H54 (cell line): ENCODE results near the gene SHMT1.
"Not testable (repeated sequence)": the region's sequence is repeated elsewhere in the genome, so short reads cannot be mapped to it uniquely, and the experiment has no call there.

Source experiments
- DNase-seq: peaks from one replicate; pipeline ENCODE4 v3.0.0; 2011; ENCODE audit warnings: low spot score, mixed read lengths; ENCODE audit not compliant: insufficient read length
- FAIRE-seq: peaks from 3 replicates; lab custom pipeline; 2011; peaks lifted over from hg19 to GRCh38; lab: Jason Lieb, UNC
- POLR2A ChIP-seq: IDR thresholded peaks from 2 replicates; pipeline ENCODE4 v1.6.1; 2011; ENCODE audit warnings: low read depth, mild to moderate bottlenecking, low read length

The SHMT1 gene

GRCh38 chr17:18382441-18383078 is 19.2 kb upstream of the SHMT1 start:
- FAIRE-seq, result no peak

GRCh38 chr17:18381953-18382245 is 18.5 kb upstream of the SHMT1 start:
- DNase-seq (no peak), FAIRE-seq (no peak)
- TF ChIP-seq POLR2A, result no peak

More at GRCh38 chr17:18382441-18383078, 19.2 kb upstream of the SHMT1 start:
- no peak for DNase-seq
- TF ChIP-seq POLR2A, result no peak

GRCh38 chr17:18381158-18381952 is 18.0 kb upstream of the SHMT1 start:
- DNase-seq (no peak), FAIRE-seq (no peak)
- no peak for TF ChIP-seq POLR2A

GRCh38 chr17:18380471-18381157 is 17.3 kb upstream of the SHMT1 start:
- FAIRE-seq, result no peak

GRCh38 chr17:18379246-18380146 is 16.1 kb upstream of the SHMT1 start:
- no peak for FAIRE-seq
- no peak for DNase-seq
- no peak for TF ChIP-seq POLR2A

More at GRCh38 chr17:18380471-18381157, 17.3 kb upstream of the SHMT1 start:
- no peak for DNase-seq
- TF ChIP-seq POLR2A, result no peak

GRCh38 chr17:18378614-18379013 is 15.3 kb upstream of the SHMT1 start:
- FAIRE-seq, DNase-seq: not testable (repeated sequence)

GRCh38 chr17:18378205-18378505 is 14.8 kb upstream of the SHMT1 start:
- TF ChIP-seq POLR2A, result no peak
- DNase-seq (no peak), FAIRE-seq (no peak)

- DNase-seq (no peak), FAIRE-seq (no peak)
- TF ChIP-seq POLR2A, result no peak
Observed at GRCh38 chr17:18377437-18378204, 14.3 kb upstream of the SHMT1 start, which contains the start of gene EVPLL. Gene EVPLL (plus strand): TSS chr17:18377778. CDS start chr17:18380938, 3,160 bp downstream.

GRCh38 chr17:18374216-18374615 is 10.9 kb upstream of the SHMT1 start:
- FAIRE-seq, result no peak
- no peak for DNase-seq
- no peak for TF ChIP-seq POLR2A

GRCh38 chr17:18373181-18373580 is 9.8 kb upstream of the SHMT1 start:
- not testable (repeated sequence) for FAIRE-seq, DNase-seq

- TF ChIP-seq POLR2A, result no peak
- FAIRE-seq (no peak), DNase-seq (no peak)
Observed at GRCh38 chr17:18371455-18371854, 8.1 kb upstream of the SHMT1 start.

- DNase-seq (no peak), FAIRE-seq (no peak)
- no peak for TF ChIP-seq POLR2A
Observed at GRCh38 chr17:18370761-18371160, 7.4 kb upstream of the SHMT1 start.

GRCh38 chr17:18368946-18369345 is 5.6 kb upstream of the SHMT1 start:
- FAIRE-seq, result no peak
- no peak for TF ChIP-seq POLR2A
- no peak for DNase-seq
